ENCODE results near the gene CEMIP. TPM values are rescaled to one million over a fixed set of nuclear protein-coding genes. Genes with fewer than 3 reads are reported as not detected.

CEMIP gene
- polyA plus RNA-seq, 2 of the 4 experiments (the other 2 are of a cell fraction) = 0.54 to 0.84 TPM

DNA sequence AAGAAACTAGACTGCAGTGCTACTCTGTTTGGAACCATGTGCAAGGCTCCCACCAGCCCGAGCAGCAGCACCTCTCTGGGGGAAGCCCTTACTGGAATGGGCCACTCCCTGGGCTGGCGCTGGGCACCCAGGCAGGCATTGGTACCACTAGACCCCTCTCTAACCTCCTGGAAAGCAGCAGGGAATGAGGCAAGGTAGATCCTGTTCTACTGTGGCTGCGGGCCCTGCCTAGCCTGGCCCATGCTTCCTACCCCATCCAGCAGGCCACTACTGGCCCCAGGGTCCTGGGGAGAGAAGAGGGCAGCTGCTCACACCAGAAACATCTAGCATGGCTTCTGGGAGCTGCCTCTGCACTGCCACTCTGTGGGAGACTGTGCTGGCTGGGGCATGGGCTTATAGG, 165.6 kb downstream of the CEMIP start:
- no peak for ATAC-seq
- no peak for TF ChIP-seq EHF (CRISPR knock-in tag; IDR thresholded peaks at IDR 0.05)
- TF ChIP-seq HEYL (CRISPR knock-in tag; IDR thresholded peaks at IDR 0.05) = no peak
- no peak for TF ChIP-seq ESRRA (IDR thresholded peaks at IDR 0.05; ENCODE audit: borderline replicate concordance, low read length)
- no peak for TF ChIP-seq HOXB5 (CRISPR knock-in tag; IDR thresholded peaks at IDR 0.05)
- no peak for TF ChIP-seq RFX5 (IDR thresholded peaks at IDR 0.05)
- no peak for TF ChIP-seq RNF2 (IDR thresholded peaks at IDR 0.05; ENCODE audit: borderline replicate concordance, low read depth)
- TF ChIP-seq MAFK (IDR thresholded peaks at IDR 0.05; ENCODE audit: partially characterized antibody) = no peak
- no peak for TF ChIP-seq SMC3 (IDR thresholded peaks at IDR 0.05)
- no peak for TF ChIP-seq RAD21 (conservative IDR thresholded peaks at IDR 0.05 in 1 of 2, IDR thresholded peaks at IDR 0.05 in 1 of 2)
- TF ChIP-seq TP53 (CRISPR knock-in tag; IDR thresholded peaks at IDR 0.05) = no peak
- TF ChIP-seq, protein P1, sequence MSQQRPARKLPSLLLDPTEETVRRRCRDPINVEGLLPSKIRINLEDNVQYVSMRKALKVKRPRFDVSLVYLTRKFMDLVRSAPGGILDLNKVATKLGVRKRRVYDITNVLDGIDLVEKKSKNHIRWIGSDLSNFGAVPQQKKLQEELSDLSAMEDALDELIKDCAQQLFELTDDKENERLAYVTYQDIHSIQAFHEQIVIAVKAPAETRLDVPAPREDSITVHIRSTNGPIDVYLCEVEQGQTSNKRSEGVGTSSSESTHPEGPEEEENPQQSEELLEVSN (IDR thresholded peaks at IDR 0.05; ENCODE audit: borderline replicate concordance, low read depth) = no peak
- no peak for TF ChIP-seq POLR2A (IDR thresholded peaks at IDR 0.05; ENCODE audit: low read length)
- TF ChIP-seq, protein P2, sequence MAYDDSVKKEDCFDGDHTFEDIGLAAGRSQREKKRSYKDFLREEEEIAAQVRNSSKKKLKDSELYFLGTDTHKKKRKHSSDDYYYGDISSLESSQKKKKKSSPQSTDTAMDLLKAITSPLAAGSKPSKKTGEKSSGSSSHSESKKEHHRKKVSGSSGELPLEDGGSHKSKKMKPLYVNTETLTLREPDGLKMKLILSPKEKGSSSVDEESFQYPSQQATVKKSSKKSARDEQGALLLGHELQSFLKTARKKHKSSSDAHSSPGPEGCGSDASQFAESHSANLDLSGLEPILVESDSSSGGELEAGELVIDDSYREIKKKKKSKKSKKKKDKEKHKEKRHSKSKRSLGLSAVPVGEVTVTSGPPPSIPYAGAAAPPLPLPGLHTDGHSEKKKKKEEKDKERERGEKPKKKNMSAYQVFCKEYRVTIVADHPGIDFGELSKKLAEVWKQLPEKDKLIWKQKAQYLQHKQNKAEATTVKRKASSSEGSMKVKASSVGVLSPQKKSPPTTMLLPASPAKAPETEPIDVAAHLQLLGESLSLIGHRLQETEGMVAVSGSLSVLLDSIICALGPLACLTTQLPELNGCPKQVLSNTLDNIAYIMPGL (CRISPR knock-in tag; IDR thresholded peaks at IDR 0.05; ENCODE audit: borderline replicate concordance) = no peak
- TF ChIP-seq, protein P3, sequence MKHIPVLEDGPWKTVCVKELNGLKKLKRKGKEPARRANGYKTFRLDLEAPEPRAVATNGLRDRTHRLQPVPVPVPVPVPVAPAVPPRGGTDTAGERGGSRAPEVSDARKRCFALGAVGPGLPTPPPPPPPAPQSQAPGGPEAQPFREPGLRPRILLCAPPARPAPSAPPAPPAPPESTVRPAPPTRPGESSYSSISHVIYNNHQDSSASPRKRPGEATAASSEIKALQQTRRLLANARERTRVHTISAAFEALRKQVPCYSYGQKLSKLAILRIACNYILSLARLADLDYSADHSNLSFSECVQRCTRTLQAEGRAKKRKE (CRISPR knock-in tag; IDR thresholded peaks at IDR 0.05; ENCODE audit: low read depth) = no peak
- no peak for TF ChIP-seq FOSB (CRISPR knock-in tag; IDR thresholded peaks at IDR 0.05)
- TF ChIP-seq EHMT2 (IDR thresholded peaks at IDR 0.05; ENCODE audit: low read depth) = no peak
- TF ChIP-seq, protein P4, sequence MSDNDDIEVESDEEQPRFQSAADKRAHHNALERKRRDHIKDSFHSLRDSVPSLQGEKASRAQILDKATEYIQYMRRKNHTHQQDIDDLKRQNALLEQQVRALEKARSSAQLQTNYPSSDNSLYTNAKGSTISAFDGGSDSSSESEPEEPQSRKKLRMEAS (IDR thresholded peaks at IDR 0.05) = no peak
- no peak for TF ChIP-seq CEBPB (IDR thresholded peaks at IDR 0.05)
- FAIRE-seq = no peak
- 95% methylated on average over 3 of the region's 3 CpGs for WGBS (ENCODE audit: missing lambda C conversion rate)
- Histone ChIP-seq H3K27ac (no peak overlapping the region), H3K4me2 (no peak overlapping the region), H3K4me1 (no peaks in the 10 kb centered on the region), H3K9me3 (no peaks in the 10 kb centered on the region), H3K4me3 (no peak overlapping the region)
- CTCF ChIA-PET = interaction anchor here (0.8 to 4.7 kb wide), 3 partner anchors 15 to 164 kb away, joined by 3 to 28 read pairs (median 4); no protein-coding TSS in a partner anchor
- POLR2A ChIA-PET = no interaction called here
- DNase-seq (ENCODE audit: low read depth in 1 of 2, low spot score in 1 of 2) = no peak

DNA sequence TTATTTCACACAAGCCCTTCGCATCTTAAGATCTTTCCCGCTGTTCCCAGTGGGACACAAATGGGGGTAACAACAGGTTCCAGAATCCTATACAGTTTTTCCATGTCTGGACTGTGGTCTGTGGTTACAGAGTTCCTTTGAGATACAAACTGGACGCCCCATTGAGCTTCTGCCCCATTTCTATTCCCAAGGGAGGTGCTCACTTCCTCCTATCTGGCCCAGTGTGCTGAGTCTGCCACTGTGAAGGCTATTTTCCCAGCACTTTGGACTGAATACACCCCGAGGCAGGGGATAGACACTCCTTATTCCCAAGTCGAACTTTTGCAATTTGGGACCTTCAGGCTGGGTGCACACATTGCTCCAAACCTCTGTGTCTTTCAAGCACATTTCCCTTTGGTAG, 166.4 kb downstream of the CEMIP start:
- TF ChIP-seq CBX8 (IDR thresholded peaks at IDR 0.05) = no peak
- TF ChIP-seq NR3C1 (IDR thresholded peaks at IDR 0.05) = no peak
- no peak for TF ChIP-seq RFX5 (IDR thresholded peaks at IDR 0.05)
- no peak for TF ChIP-seq SREBF2 (IDR thresholded peaks at IDR 0.05)
- TF ChIP-seq, protein P5, sequence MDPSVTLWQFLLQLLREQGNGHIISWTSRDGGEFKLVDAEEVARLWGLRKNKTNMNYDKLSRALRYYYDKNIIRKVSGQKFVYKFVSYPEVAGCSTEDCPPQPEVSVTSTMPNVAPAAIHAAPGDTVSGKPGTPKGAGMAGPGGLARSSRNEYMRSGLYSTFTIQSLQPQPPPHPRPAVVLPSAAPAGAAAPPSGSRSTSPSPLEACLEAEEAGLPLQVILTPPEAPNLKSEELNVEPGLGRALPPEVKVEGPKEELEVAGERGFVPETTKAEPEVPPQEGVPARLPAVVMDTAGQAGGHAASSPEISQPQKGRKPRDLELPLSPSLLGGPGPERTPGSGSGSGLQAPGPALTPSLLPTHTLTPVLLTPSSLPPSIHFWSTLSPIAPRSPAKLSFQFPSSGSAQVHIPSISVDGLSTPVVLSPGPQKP (IDR thresholded peaks at IDR 0.05; ENCODE audit: low read depth, low read length) = no peak
- TF ChIP-seq MAFK (IDR thresholded peaks at IDR 0.05; ENCODE audit: partially characterized antibody) = no peak
- TF ChIP-seq HDAC2 (IDR thresholded peaks at IDR 0.05) = no peak
- no peak for TF ChIP-seq POLR2A (IDR thresholded peaks at IDR 0.05; ENCODE audit: low read length)
- TF ChIP-seq, protein P1 (IDR thresholded peaks at IDR 0.05; ENCODE audit: borderline replicate concordance, low read depth) = no peak
- TF ChIP-seq FOSB (CRISPR knock-in tag; IDR thresholded peaks at IDR 0.05) = no peak
- no peak for TF ChIP-seq CHD2 (IDR thresholded peaks at IDR 0.05; ENCODE audit: low read length, partially characterized antibody)
- no peak for TF ChIP-seq ZNF302 (CRISPR knock-in tag; IDR thresholded peaks at IDR 0.05)
- no peak for TF ChIP-seq ZFP36 (IDR thresholded peaks at IDR 0.05; ENCODE audit: borderline replicate concordance, partially characterized antibody)
- no peak for TF ChIP-seq TFCP2L1 (CRISPR knock-in tag; IDR thresholded peaks at IDR 0.05)
- TF ChIP-seq ESRRA (IDR thresholded peaks at IDR 0.05; ENCODE audit: borderline replicate concordance, low read length) = no peak
- WGBS (ENCODE audit: missing lambda C conversion rate) = 70% methylated on average over 5 of the region's 5 CpGs

More for the DNA sequence above, 166.4 kb downstream of the CEMIP start:
- Histone ChIP-seq H3K4me3 (no peak overlapping the region), H3K4me2 (no peak overlapping the region), H3K4me1 (no peaks in the 10 kb centered on the region), H3K27ac (no peak overlapping the region), H3K9me3 (no peaks in the 10 kb centered on the region)
- CTCF ChIA-PET = interaction anchor here (0.6 to 4.7 kb wide), 4 partner anchors 14 to 57 kb away, joined by 3 to 28 read pairs (median 4); no protein-coding TSS in a partner anchor
- POLR2A ChIA-PET = no interaction called here
- no peak for ATAC-seq
- no peak for DNase-seq (ENCODE audit: low read depth in 1 of 2, low spot score in 1 of 2)
- no peak for FAIRE-seq
